ENCODE measurements around the gene FAM161B.
"Not testable (repeated sequence)": the region's sequence is repeated elsewhere in the genome, so short reads cannot be mapped to it uniquely, and the experiment has no call there.

FAM161B gene

GRCh38 chr14:73943083-73943482, 6.8 kb downstream of the FAM161B start:
- no peak for DNase-seq

- DNase-seq, result no peak
Measured at GRCh38 chr14:73942180-73942579, 7.7 kb downstream of the FAM161B start.

GRCh38 chr14:73937012-73937411, 12.9 kb downstream of the FAM161B start:
- DNase-seq, result no peak

GRCh38 chr14:73936548-73936947, 13.3 kb downstream of the FAM161B start:
- no peak for DNase-seq

GRCh38 chr14:73935666-73936065, 14.2 kb downstream of the FAM161B start:
- DNase-seq, result no peak

GRCh38 chr14:73924337-73924736, 25.6 kb downstream of the FAM161B start:
- DNase-seq, result no peak

- not testable (repeated sequence) for DNase-seq
Measured at GRCh38 chr14:73919457-73919856, 30.4 kb downstream of the FAM161B start.

- no peak for DNase-seq
Measured at GRCh38 chr14:73916324-73916723, 33.6 kb downstream of the FAM161B start.

- DNase-seq, result no peak
Measured at GRCh38 chr14:73913256-73913655, 36.6 kb downstream of the FAM161B start.

GRCh38 chr14:73909681-73910080, 40.2 kb downstream of the FAM161B start:
- DNase-seq, result no peak

GRCh38 chr14:73903028-73903427, 46.9 kb downstream of the FAM161B start:
- DNase-seq, result no peak

GRCh38 chr14:73896521-73896920, 53.4 kb downstream of the FAM161B start:
- DNase-seq, result no peak

GRCh38 chr14:73895939-73896338, 54.0 kb downstream of the FAM161B start:
- DNase-seq, result no peak

- DNase-seq, result not testable (repeated sequence)
Measured at GRCh38 chr14:73894180-73894687, 55.7 kb downstream of the FAM161B start.

GRCh38 chr14:73889376-73889775, 60.5 kb downstream of the FAM161B start:
- DNase-seq, result no peak

GRCh38 chr14:73888971-73889370, 60.9 kb downstream of the FAM161B start:
- DNase-seq, result no peak

- DNase-seq, result no peak
Measured at GRCh38 chr14:73888460-73888725, 61.5 kb downstream of the FAM161B start.

GRCh38 chr14:73887694-73888459, 62.0 kb downstream of the FAM161B start:
- DNase-seq, result no peak

GRCh38 chr14:73887318-73887616, 62.6 kb downstream of the FAM161B start:
- DNase-seq, result no peak

- peak; percentile 69 to 81 (median 74) for DNase-seq
Measured at GRCh38 chr14:73886449-73887317, 63.2 kb downstream of the FAM161B start, which contains the start of gene ZNF410. Gene ZNF410 (plus strand): TSS chr14:73886859. CDS start chr14:73892176, 5,317 bp downstream.

GRCh38 chr14:73884438-73885190, 65.3 kb downstream of the FAM161B start:
- no peak for DNase-seq
